SU-DHL-6 (cell line): ENCODE measurements around the gene PID1.

ENCODE experiments used
- H2AFZ ChIP-seq: fragments of 200-600 bp; sonication (generic); 2 replicates; pipeline ENCODE4 v1.6.1; 2014; ENCODE audit warnings: low read depth, mild to moderate bottlenecking, moderate library complexity, mixed read lengths, antibody characterized with exemption, low read length; ENCODE audit not compliant: severe bottlenecking
- H3F3A ChIP-seq: fragments of 200-600 bp; shearing (Covaris generic); 2 replicates; pipeline ENCODE4 v1.6.0; 2016; ENCODE audit warnings: antibody characterized with exemption, mild to moderate bottlenecking; ENCODE audit not compliant: insufficient read depth
- H3K27ac ChIP-seq: fragments of 200-600 bp; sonication (generic); 2 replicates; pipeline ENCODE4 v1.5.1; 2016; ENCODE audit warnings: low read depth, mild to moderate bottlenecking, low read length, moderate library complexity, mixed read lengths
- H3K27me3 ChIP-seq: fragments of 200-600 bp; sonication (generic), shearing (Covaris generic); 2 replicates; pipeline ENCODE4 v1.6.0; 2014; ENCODE audit warnings: mild to moderate bottlenecking, low read length
- H3K36me3 ChIP-seq: fragments of 200-600 bp; sonication (generic); 2 replicates; pipeline ENCODE4 v1.6.1; 2014; ENCODE audit warnings: mild to moderate bottlenecking, low read length, mixed read lengths
- H3K4me2 ChIP-seq: fragments of 300-600, 200-600 bp; shearing (Covaris generic), sonication (generic); 2 replicates; pipeline ENCODE4 v1.6.0; 2014; ENCODE audit warnings: low read length, low read depth, mild to moderate bottlenecking; ENCODE audit not compliant: poor library complexity, severe bottlenecking
- H3K4me3 ChIP-seq: fragments of 200-600 bp; sonication (generic); 2 replicates; pipeline ENCODE4 v1.5.1; 2014; ENCODE audit warnings: antibody characterized with exemption, low read length, mild to moderate bottlenecking, mixed read lengths; ENCODE audit not compliant: insufficient read depth, poor library complexity, severe bottlenecking
- H3K79me2 ChIP-seq: fragments of 200-600 bp; sonication (generic); 2 replicates; pipeline ENCODE4 v1.6.1; 2014; ENCODE audit warnings: mild to moderate bottlenecking, low read length, moderate library complexity; ENCODE audit not compliant: insufficient read depth
- H3K9ac ChIP-seq: fragments of 200-600 bp; sonication (generic); 2 replicates; pipeline ENCODE4 v1.7.0; 2014; ENCODE audit warnings: mild to moderate bottlenecking, low read length
- H3K9me2 ChIP-seq: fragments of 200-600 bp; sonication (generic); replicated peaks from 2 replicates; pipeline ENCODE4 v1.6.1; 2014; ENCODE audit warnings: low read length; ENCODE audit not compliant: insufficient read depth
- H3K9me3 ChIP-seq: fragments of 200-600 bp; sonication (generic); 2 replicates; pipeline ENCODE4 v1.6.1; 2014; ENCODE audit warnings: low read length, mixed read lengths; ENCODE audit not compliant: insufficient read depth
- H4K20me1 ChIP-seq: fragments of 200-600 bp; sonication (generic); 2 replicates; pipeline ENCODE4 v1.6.1; 2014; ENCODE audit warnings: low read depth, mild to moderate bottlenecking, antibody characterized with exemption, low read length, moderate library complexity, mixed read lengths
- EZH2phosphoT487 ChIP-seq: fragments of 200-600 bp; sonication (generic), shearing (Covaris generic); conservative IDR thresholded peaks from 2 replicates; pipeline ENCODE4 v1.6.1; 2018; ENCODE audit warnings: mild to moderate bottlenecking, antibody characterized with exemption, low read length, moderate library complexity, mixed read lengths
- TF ChIP-seq, protein P1 (sequence below): fragments of 200-600 bp; sonication (generic); IDR thresholded peaks from one replicate; pipeline ENCODE4 v1.5.1; 2017; ENCODE audit warnings: antibody characterized with exemption, mild to moderate bottlenecking, low read length, moderate library complexity; ENCODE audit not compliant: insufficient read depth, poor library complexity, severe bottlenecking

PID1 gene

DNA sequence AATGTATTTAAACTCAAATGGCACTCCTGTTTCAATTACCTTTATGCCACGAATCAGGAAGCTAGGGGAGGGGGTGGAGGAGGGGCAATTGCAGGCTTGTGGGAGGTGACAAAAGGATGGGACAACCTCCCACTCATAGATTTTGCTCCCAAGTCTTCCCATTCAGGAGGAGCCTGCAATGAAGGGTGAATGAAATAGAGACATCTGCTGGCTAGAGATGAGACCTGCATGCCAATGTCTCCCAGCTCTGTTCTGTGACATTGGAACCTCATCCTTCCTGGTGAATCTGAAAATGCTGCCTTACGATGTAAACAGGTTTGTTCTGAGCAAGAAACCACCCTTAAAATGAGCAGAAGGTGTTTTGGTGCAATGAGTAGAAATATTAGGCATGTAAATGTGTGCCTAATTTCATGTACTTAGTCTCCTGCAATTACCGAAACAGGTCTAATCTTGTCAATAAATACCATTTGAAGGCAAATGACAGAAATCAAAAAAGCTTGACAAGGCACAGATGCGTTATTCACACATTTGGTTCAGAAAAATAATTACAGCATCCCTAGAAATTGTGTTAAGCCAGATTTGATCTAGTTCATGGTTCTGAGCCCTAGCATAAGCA, 2.7 kb upstream of the PID1 start:
- no peak overlapping the region for H3K4me2 ChIP-seq
- H3K79me2 ChIP-seq: no peaks in the 10 kb centered on the region
- H4K20me1 ChIP-seq: no peaks in the 10 kb centered on the region
- no peak overlapping the region for H3K27ac ChIP-seq
- H3K9ac ChIP-seq: no peak overlapping the region
- no peaks in the 10 kb centered on the region for H3K36me3 ChIP-seq
- no peak for TF ChIP-seq EZH2phosphoT487
- TF ChIP-seq, protein P1, sequence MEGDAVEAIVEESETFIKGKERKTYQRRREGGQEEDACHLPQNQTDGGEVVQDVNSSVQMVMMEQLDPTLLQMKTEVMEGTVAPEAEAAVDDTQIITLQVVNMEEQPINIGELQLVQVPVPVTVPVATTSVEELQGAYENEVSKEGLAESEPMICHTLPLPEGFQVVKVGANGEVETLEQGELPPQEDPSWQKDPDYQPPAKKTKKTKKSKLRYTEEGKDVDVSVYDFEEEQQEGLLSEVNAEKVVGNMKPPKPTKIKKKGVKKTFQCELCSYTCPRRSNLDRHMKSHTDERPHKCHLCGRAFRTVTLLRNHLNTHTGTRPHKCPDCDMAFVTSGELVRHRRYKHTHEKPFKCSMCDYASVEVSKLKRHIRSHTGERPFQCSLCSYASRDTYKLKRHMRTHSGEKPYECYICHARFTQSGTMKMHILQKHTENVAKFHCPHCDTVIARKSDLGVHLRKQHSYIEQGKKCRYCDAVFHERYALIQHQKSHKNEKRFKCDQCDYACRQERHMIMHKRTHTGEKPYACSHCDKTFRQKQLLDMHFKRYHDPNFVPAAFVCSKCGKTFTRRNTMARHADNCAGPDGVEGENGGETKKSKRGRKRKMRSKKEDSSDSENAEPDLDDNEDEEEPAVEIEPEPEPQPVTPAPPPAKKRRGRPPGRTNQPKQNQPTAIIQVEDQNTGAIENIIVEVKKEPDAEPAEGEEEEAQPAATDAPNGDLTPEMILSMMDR: peak; percentile 58
- H3K9me3 ChIP-seq: no peaks in the 10 kb centered on the region
- no peaks in the 10 kb centered on the region for H3K9me2 ChIP-seq
- H3K4me3 ChIP-seq: no peak overlapping the region
- no peaks in the 10 kb centered on the region for H3K27me3 ChIP-seq
- H2AFZ ChIP-seq: no peak overlapping the region
- H3F3A ChIP-seq: no peaks in the 10 kb centered on the region

DNA sequence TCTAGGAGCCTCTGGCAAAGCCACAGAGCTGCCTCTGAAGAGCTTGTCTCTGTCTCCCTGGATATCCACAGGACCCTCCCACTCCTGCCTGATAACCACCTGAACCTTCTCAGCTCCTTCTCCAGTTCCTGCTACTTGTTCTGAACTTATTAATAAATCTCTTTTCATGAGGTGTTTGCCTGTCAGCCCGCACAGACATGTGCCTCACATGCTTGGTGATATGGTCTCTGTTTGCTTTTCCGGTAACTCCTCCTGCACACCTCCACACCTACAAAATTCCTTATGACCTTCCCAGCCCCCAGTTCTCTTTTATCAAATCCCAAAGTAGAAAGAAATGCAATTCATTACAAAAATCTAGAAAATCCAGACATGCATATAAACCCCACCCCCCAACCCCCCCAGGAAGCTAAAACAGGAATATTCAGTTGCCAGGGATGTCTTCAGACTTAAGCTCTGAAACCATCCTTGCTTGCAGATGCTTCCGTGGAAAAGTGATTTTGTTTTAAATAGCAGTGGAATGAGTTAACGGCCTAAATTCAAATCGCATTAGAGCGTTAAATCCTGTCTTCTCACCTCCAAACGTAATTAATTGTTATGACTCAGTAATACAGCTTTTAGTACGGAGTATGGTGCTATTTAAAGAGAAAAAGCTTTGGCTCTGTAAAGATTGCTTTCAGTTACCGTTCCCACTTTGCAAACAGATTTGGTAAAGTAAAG, 2.1 kb upstream of the PID1 start:
- no peaks in the 10 kb centered on the region for H3F3A ChIP-seq
- H3K27ac ChIP-seq: no peak overlapping the region
- no peak overlapping the region for H3K4me2 ChIP-seq
- no peaks in the 10 kb centered on the region for H4K20me1 ChIP-seq
- no peaks in the 10 kb centered on the region for H3K9me2 ChIP-seq
- no peak overlapping the region for H3K9ac ChIP-seq
- H3K36me3 ChIP-seq: no peaks in the 10 kb centered on the region
- H3K9me3 ChIP-seq: no peaks in the 10 kb centered on the region
- no peaks in the 10 kb centered on the region for H3K79me2 ChIP-seq
- H2AFZ ChIP-seq: no peak overlapping the region
- TF ChIP-seq, protein P1: no peak
- TF ChIP-seq EZH2phosphoT487: no peak
- H3K27me3 ChIP-seq: no peaks in the 10 kb centered on the region
- no peak overlapping the region for H3K4me3 ChIP-seq

DNA sequence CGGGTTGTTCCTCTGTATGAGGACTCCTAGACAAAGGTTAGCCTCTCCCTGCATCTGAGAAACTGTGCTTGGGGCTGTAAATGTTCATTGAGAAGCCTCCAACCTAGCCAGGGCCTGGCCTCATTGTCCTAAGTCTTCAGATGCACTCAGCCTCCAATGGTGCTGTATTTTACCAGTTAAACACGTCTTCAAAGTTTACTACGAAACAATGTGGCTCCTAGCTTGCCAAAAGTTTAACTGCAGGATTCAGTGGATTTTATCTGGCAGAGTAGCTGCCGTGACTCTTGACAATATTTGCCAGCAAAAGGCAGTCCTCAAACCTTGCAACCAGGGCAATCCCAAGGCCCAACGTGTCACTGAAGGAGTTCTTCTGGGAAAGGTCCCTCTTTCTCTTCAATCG, 1.1 kb downstream of the PID1 start:
- Histone ChIP-seq H2AFZ (no peak overlapping the region), H3K36me3 (no peaks in the 10 kb centered on the region), H3K79me2 (no peaks in the 10 kb centered on the region), H3K9me2 (no peaks in the 10 kb centered on the region), H3K4me3 (no peak overlapping the region), H3K9me3 (no peaks in the 10 kb centered on the region), H3K27ac (no peak overlapping the region), H3K4me2 (no peak overlapping the region), H4K20me1 (no peaks in the 10 kb centered on the region), H3K27me3 (no peaks in the 10 kb centered on the region), H3K9ac (no peak overlapping the region), H3F3A (no peaks in the 10 kb centered on the region)
- TF ChIP-seq, protein P1: no peak
- no peak for TF ChIP-seq EZH2phosphoT487
